ENCODE measurements around the gene SMIM24. TPM values are rescaled to one million over a fixed set of nuclear protein-coding genes. Genes with fewer than 3 reads are reported as not detected.
A peak's percentile ranks its signal among the peaks of the same experiment; 100 is the strongest.
"Not testable (repeated sequence)": the region's sequence is repeated elsewhere in the genome, so short reads cannot be mapped to it uniquely, and the experiment has no call there.

Gene SMIM24
- total and polyA plus RNA-seq, 9 donors, result 0.24 to 30.7 (median 0.34) TPM; not detected in 2

DNA sequence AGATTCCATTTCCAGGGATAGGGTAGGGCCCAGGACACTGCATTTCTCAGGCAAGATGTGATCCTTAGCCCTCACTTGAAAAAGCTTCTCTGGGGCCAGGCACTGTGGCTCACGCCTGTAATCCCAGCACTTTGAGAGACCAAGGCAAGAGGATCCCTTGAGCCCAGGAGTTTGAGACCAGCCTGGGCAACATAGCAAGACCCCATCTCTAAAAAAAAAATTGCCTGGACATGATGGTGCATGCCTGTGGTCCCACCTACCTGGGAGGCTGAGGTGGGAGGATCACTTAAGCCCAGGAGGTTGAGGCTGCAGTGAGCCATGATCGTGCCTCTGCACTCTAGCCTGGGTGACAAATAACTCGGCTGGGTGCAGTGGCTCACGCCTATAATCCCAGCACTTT is 33.7 kb downstream of the SMIM24 start:
- DNase-seq; H3K27ac ChIP-seq (ENCODE audit: low read length); H3K4me3 ChIP-seq (ENCODE audit: low read length); H3K9me3 ChIP-seq (replicated peaks; ENCODE audit: control insufficient read depth, low read depth, low read length); H3K27me3 ChIP-seq (ENCODE audit: control insufficient read depth, insufficient read depth, low read length): not testable (repeated sequence)
- Histone ChIP-seq H3K4me1 (ENCODE audit: control insufficient read depth, insufficient read depth, low read length) (peaks cover 28% of the 10 kb centered on the region), H3K36me3 (ENCODE audit: control insufficient read depth, insufficient read depth, low read length) (peaks cover 74% of the 10 kb centered on the region)
- WGBS (ENCODE audit: insufficient coverage), result 95% methylated on average over 4 of the region's 4 CpGs

DNA sequence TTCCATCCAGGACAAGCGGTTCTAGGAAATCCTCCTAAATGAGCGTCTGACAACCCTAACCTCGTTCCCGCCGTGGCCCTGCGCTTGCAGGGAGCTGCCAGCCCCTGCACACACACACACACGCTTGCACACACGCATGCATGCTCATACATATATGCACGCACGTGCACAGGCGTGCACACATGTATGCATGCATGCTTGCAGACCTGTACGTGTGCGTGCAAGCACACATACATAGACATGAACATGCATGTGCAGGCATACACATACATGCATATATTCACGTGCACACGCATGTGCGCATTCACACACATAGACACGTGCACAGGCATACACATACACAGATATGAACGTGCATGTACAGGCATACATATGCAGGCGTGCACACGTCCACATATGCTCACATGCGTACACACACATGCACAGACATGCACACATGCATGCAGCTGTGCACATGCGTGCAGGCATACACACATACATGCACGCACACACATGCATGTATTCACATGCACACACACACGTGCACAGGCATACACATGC is 35.6 kb downstream of the SMIM24 start:
- Histone ChIP-seq H3K27ac (ENCODE audit: low read length) (no peak overlapping the region), H3K9me3 (replicated peaks; ENCODE audit: control insufficient read depth, low read depth, low read length) (no peaks in the 10 kb centered on the region), H3K4me1 (ENCODE audit: control insufficient read depth, insufficient read depth, low read length) (peaks cover 19% of the 10 kb centered on the region), H3K27me3 (ENCODE audit: control insufficient read depth, insufficient read depth, low read length) (no peaks in the 10 kb centered on the region), H3K36me3 (ENCODE audit: control insufficient read depth, insufficient read depth, low read length) (peaks cover 67% of the 10 kb centered on the region), H3K4me3 (ENCODE audit: low read length) (no peak overlapping the region)
- WGBS (ENCODE audit: insufficient coverage), result 58% methylated on average over 24 of the region's 24 CpGs
- no peak for DNase-seq

DNA sequence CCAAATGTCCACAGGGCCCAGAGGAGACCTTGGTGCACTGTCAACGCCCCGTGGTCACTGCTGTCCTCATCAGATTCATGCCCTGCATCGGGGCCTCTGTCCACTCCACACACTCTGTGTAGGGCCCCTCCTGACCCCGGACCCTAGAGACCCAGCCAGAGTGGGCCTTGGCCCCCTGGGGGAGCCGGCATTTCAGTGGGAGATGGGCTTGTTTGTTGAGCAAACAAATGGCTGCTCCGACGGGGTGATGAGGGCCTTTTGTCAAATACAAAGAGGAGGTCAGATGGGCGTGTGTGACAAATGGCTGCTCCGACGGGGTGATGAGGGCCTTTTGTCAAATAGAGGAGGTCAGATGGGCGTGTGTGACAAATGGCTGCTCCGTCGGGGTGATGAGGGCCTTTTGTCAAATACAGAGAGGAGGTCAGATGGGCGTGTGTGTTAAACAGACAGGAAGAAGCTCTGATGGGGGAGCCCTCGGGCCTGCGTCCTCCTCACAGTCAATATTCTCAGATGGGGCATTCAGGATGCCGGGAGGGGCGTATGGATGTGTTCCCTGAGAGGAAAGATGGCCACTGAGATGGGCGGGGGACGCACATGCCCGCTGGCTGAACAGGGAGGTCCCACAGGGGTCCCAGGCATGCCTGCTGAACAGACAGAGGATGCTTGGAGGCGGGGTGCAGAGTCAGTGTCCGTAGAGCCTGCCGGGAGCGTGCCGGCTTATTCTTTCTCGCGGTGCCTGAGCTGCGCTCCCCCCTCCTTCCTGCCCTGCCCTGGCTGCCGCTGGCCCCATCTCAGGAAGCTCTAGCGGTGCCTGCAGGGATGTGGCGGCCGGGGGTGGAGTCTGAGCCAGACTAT is 36.3 kb downstream of the SMIM24 start:
- peaks cover 65% of the 10 kb centered on the region for H3K36me3 ChIP-seq (ENCODE audit: control insufficient read depth, insufficient read depth, low read length)
- peaks cover 19% of the 10 kb centered on the region for H3K4me1 ChIP-seq (ENCODE audit: control insufficient read depth, insufficient read depth, low read length)
- no peak overlapping the region for H3K4me3 ChIP-seq (ENCODE audit: low read length)
- DNase-seq, result peak; percentile 82
- H3K27me3 ChIP-seq (ENCODE audit: control insufficient read depth, insufficient read depth, low read length), result no peaks in the 10 kb centered on the region
- 25% methylated on average over 28 of the region's 33 CpGs for WGBS (ENCODE audit: insufficient coverage)
- H3K27ac ChIP-seq (ENCODE audit: low read length), result peak overlapping the region; percentile 67
- H3K9me3 ChIP-seq (replicated peaks; ENCODE audit: control insufficient read depth, low read depth, low read length), result no peaks in the 10 kb centered on the region

DNA sequence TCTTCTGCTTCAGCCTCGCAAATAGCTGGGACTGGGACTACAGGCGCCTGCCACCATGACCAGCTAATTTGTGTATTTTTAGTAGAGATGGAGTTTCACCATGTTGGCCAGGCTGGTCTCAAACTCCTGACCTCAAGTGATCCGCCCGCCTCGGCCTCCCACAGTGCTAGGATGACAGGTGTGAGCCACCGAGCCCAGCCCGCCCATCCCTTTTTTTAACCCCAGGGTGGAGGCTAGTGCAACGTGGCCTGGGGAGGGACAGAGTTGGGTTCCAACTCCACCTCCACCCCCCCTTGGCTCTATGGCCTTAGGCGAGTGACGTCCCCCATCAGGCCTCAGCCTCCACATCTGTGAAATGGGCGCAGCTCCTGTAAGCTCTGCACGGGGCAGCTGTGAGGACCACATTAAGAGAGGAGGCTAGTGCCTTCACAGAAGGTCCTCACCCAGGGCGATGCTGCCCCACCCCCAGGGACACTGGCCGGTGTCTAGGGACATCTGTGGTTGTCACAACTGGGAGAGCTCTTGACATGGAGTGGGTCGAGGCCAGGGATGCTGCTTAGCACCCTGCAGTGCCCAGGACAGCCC is 37.7 kb downstream of the SMIM24 start:
- no peak overlapping the region for H3K27ac ChIP-seq (ENCODE audit: low read length)
- H3K4me3 ChIP-seq (ENCODE audit: low read length), result no peak overlapping the region
- 91% methylated on average over 6 of the region's 15 CpGs for WGBS (ENCODE audit: insufficient coverage)
- H3K9me3 ChIP-seq (replicated peaks; ENCODE audit: control insufficient read depth, low read depth, low read length), result no peaks in the 10 kb centered on the region
- peaks cover 19% of the 10 kb centered on the region for H3K4me1 ChIP-seq (ENCODE audit: control insufficient read depth, insufficient read depth, low read length)
- no peaks in the 10 kb centered on the region for H3K27me3 ChIP-seq (ENCODE audit: control insufficient read depth, insufficient read depth, low read length)
- DNase-seq, result no peak
- peaks cover 66% of the 10 kb centered on the region for H3K36me3 ChIP-seq (ENCODE audit: control insufficient read depth, insufficient read depth, low read length)

DNA sequence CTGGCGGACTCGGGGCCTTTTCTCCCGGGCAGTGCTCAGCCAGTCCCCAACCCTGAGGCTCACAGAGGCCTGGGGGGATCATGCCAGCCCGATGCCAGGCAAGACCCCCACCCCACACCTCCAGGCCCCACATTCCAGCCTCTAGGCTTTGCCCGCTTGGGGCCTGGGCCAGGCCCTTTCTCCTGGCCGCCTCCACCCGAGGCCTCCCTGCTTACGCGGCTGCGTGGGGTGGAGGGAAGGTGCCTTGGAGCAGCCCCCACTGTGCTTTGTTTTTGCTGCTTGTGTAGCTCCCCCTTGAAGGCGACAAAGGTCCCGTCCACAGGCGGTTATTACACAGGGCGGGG is 38.4 kb downstream of the SMIM24 start:
- peaks cover 19% of the 10 kb centered on the region for H3K4me1 ChIP-seq (ENCODE audit: control insufficient read depth, insufficient read depth, low read length)
- no peak overlapping the region for H3K4me3 ChIP-seq (ENCODE audit: low read length)
- H3K36me3 ChIP-seq (ENCODE audit: control insufficient read depth, insufficient read depth, low read length), result peaks cover 65% of the 10 kb centered on the region
- no peaks in the 10 kb centered on the region for H3K9me3 ChIP-seq (replicated peaks; ENCODE audit: control insufficient read depth, low read depth, low read length)
- 56% methylated on average over 8 of the region's 14 CpGs for WGBS (ENCODE audit: insufficient coverage)
- no peaks in the 10 kb centered on the region for H3K27me3 ChIP-seq (ENCODE audit: control insufficient read depth, insufficient read depth, low read length)
- no peak overlapping the region for H3K27ac ChIP-seq (ENCODE audit: low read length)
- DNase-seq, result no peak

DNA sequence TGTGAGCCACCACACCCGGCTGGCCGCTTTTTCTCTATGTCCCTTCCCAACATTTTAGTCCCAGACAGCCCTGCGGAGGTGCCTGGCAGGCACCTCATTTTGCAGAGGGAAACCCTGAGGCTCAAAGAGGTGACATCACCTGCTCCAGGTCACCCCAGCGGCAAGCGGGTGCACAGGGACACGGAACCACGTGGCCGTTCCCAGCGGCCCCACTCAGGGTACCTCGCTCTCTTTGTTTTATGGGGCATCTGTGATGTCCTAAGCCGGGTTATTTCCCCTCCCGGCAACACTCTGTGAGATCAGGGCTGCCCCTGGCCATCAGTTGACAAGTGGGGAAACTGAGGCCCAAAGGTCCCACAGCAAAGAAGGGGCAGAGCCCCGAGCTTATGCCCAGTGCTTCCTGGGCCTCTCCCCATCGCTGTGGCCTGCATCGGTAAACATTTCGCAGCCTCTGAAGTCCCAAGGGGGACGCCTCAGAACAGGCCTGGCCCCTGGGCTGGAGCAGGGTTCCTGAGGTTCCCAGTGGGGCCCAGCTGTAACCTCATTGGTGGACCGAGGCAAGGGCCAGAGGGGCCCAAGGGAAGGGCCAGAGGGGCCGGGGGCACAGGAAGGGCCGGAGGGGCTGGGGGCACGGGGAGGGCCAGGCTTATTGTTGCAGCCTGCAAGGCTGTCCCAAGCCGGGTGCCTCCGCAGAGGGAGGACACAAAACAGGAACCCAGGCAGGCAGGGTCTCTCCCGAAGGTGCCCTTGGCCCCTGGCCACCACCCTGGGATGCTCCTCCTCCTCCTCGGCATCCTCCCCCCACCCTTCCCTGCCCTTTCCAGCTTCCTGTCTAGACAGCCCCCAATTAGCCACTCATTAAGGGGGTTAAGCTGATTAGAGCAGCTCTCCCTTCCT is 39.0 kb downstream of the SMIM24 start:
- peaks cover 66% of the 10 kb centered on the region for H3K36me3 ChIP-seq (ENCODE audit: control insufficient read depth, insufficient read depth, low read length)
- no peak overlapping the region for H3K4me3 ChIP-seq (ENCODE audit: low read length)
- no peaks in the 10 kb centered on the region for H3K9me3 ChIP-seq (replicated peaks; ENCODE audit: control insufficient read depth, low read depth, low read length)
- no peak for DNase-seq
- WGBS (ENCODE audit: insufficient coverage), result 61% methylated on average over 23 of the region's 25 CpGs
- H3K27ac ChIP-seq (ENCODE audit: low read length), result no peak overlapping the region
- peaks cover 19% of the 10 kb centered on the region for H3K4me1 ChIP-seq (ENCODE audit: control insufficient read depth, insufficient read depth, low read length)
- H3K27me3 ChIP-seq (ENCODE audit: control insufficient read depth, insufficient read depth, low read length), result no peaks in the 10 kb centered on the region

DNA sequence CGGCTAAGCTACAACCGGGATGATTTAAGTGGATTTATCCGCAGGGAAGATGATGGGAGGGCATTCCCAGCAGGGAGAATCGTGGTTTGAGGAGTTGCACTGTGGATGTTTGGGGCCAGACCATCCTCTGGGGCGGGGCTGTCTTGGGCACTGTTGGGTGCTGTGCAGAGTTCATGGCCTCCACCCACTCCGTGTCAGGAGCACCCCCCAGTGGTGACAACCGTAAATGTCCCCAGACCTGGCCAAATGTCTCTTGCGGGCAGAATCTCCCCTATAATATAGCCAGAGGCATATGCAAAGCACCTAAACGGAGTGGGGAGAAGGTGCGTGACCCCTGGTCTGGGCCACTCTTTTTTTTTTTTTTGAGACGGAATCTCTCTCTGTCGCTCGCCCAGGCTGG is 40.2 kb downstream of the SMIM24 start:
- WGBS (ENCODE audit: insufficient coverage), result 53% methylated on average over 8 of the region's 13 CpGs
- no peak for DNase-seq
- Histone ChIP-seq H3K4me3 (ENCODE audit: low read length) (no peak overlapping the region), H3K27me3 (ENCODE audit: control insufficient read depth, insufficient read depth, low read length) (no peaks in the 10 kb centered on the region), H3K4me1 (ENCODE audit: control insufficient read depth, insufficient read depth, low read length) (peaks cover 23% of the 10 kb centered on the region), H3K9me3 (replicated peaks; ENCODE audit: control insufficient read depth, low read depth, low read length) (no peaks in the 10 kb centered on the region), H3K27ac (ENCODE audit: low read length) (no peak overlapping the region), H3K36me3 (ENCODE audit: control insufficient read depth, insufficient read depth, low read length) (peaks cover 57% of the 10 kb centered on the region)

DNA sequence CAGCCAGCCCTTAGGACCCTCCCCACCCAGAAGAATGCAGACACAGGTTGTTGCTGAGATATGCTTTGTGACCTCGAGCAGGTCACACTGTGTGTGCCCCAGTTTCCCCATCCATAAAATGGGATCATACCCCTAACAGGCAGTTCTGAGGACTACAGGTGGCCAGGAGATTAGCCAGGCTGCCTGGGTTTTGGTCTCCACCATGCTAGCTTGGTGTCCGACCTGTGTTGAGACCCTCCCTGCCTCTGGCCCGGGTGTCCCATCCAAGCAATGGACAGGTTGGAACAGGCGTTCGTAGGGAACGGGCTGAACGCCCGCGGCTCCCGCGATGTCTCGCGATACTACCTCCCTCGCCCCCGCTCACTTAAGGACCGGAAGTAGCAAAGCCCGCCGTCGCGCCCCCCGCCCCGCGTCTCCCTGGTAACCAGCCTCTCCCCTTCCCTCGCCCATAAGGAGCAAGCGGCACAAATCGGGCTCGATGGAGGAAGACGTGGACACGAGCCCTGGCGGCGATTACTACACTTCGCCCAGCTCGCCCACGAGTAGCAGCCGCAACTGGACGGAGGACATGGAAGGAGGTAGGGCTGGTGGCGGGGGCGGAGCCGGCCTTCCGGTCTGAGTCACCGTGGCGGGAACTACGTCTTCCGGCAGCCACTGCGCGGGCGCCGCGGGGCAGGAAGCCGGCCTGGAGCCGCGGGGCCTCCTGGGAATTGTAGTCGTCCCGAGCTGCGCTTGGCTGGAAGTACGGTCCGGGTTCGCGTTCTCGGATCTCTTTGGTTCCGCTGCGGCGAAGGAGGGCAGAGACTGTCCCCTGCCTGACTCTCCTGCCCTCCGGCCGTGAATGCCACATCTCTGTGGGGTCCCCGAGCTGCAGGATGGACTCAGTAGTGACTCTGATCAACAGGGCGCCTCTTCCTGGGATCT is 45.4 kb downstream of the SMIM24 start:
- Histone ChIP-seq H3K4me3 (ENCODE audit: low read length) (peak overlapping the region; percentile 71), H3K27ac (ENCODE audit: low read length) (peak overlapping the region; percentile 96), H3K9me3 (replicated peaks; ENCODE audit: control insufficient read depth, low read depth, low read length) (no peaks in the 10 kb centered on the region), H3K36me3 (ENCODE audit: control insufficient read depth, insufficient read depth, low read length) (peaks cover 50% of the 10 kb centered on the region), H3K27me3 (ENCODE audit: control insufficient read depth, insufficient read depth, low read length) (no peaks in the 10 kb centered on the region), H3K4me1 (ENCODE audit: control insufficient read depth, insufficient read depth, low read length) (peaks cover 13% of the 10 kb centered on the region)
- peak; percentile 97 for DNase-seq
- WGBS (ENCODE audit: insufficient coverage), result 3% methylated on average over 66 of the region's 67 CpGs

DNA sequence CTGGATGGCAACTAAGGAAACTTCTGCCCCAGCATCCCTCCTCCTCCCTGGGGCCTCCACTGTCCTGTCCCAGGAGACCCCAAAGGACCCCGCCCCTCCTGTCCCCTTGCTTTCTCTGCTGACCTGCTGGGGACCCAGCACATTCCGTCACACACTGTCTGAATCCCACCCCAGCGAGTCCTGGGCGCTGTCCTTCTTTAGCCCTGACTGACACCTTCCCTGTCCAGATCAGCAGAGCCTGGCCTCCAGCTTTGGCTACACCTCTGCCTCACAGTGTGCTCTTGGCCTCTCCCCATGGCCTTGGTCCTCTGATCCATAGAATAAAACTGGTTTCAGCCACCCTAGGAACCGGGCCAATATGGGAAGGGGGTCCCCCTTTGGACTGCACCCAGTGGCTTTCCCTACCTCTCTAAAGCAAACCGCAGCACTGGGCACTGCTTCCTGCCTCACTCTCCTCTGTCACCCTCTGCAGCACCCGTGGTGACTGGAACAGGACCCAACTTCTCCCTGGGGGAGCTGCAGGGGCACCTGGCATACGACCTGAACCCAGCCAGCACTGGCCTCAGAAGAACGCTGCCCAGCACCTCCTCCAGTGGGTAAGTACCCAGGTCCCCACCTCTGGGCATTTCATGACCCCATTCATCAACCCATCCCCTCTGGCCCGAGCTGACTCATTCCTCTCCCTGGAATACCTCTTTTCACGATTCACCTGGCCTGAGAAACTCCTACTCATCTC is 46.4 kb downstream of the SMIM24 start:
- H3K36me3 ChIP-seq (ENCODE audit: control insufficient read depth, insufficient read depth, low read length), result peaks cover 48% of the 10 kb centered on the region
- WGBS (ENCODE audit: insufficient coverage), result 82% methylated on average over 11 of the region's 11 CpGs
- H3K27me3 ChIP-seq (ENCODE audit: control insufficient read depth, insufficient read depth, low read length), result no peaks in the 10 kb centered on the region
- H3K4me3 ChIP-seq (ENCODE audit: low read length), result no peak overlapping the region
- no peaks in the 10 kb centered on the region for H3K9me3 ChIP-seq (replicated peaks; ENCODE audit: control insufficient read depth, low read depth, low read length)
- H3K27ac ChIP-seq (ENCODE audit: low read length), result peak overlapping the region; percentile 96
- DNase-seq, result no peak
- H3K4me1 ChIP-seq (ENCODE audit: control insufficient read depth, insufficient read depth, low read length), result peaks cover 13% of the 10 kb centered on the region

All from muscle of leg (tissue), 11 donors.